Measurements from ENCODE around the gene OGFOD3. TPM values are rescaled to one million over a fixed set of nuclear protein-coding genes. Genes with fewer than 3 reads are reported as not detected.

OGFOD3 gene
- total RNA-seq, 2 experiments from 2014 or later = 12.9 to 13.7 TPM

DNA sequence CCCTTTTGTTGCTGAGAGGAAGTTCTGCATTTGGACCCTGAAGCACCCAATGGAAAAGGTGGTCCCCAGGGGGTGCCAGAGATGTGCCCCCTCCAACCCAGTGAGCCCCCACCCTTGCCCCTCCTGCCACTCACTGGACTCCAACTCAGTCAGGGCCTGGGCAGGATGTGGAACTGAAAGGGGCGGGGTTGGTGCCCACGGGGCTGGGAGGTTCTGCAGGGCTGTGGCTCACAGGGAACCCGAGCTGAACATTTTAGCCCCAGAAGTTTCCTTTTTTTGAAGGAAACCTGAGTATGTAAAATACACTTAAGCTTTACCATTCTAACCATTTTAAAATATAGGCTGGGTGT is 15.8 kb upstream of the OGFOD3 start:
- Mint-ChIP-seq H3K9me3 (no peaks in the 10 kb centered on the region), H3K4me1 (ENCODE audit: low read depth) (peaks cover 19% of the 10 kb centered on the region), H3K27ac (no peak overlapping the region), H3K27me3 (no peaks in the 10 kb centered on the region), H3K4me3 (no peak overlapping the region), H3K36me3 (ENCODE audit: low read depth) (peaks cover 18% of the 10 kb centered on the region)
- ATAC-seq (ENCODE audit: poor library complexity) (peak; percentile 68), DNase-seq (peak in 8 of 14 experiments; percentile 8 to 64 (median 33))
- Histone ChIP-seq H3K4me3 (ENCODE audit: low read length) (no peak overlapping the region), H3K27me3 (ENCODE audit: control insufficient read depth in 1 of 2, insufficient read depth in 2 of 2, low read length in 2 of 2) (no peaks in the 10 kb centered on the region), H3K9me3 (ENCODE audit: control insufficient read depth in 1 of 2, insufficient read depth in 1 of 2, low read length in 2 of 2) (no peaks in the 10 kb centered on the region), H3K4me1 (ENCODE audit: insufficient read depth, low read length) (peaks cover 26% of the 10 kb centered on the region), H3K36me3 (ENCODE audit: insufficient read depth, low read length) (peaks cover 18% of the 10 kb centered on the region), H3K27ac (ENCODE audit: low read depth in 1 of 2, low read length in 2 of 2) (no peak overlapping the region)
- ChIA-PET POLR2A (interaction anchor here (0.8 to 1.6 kb wide), 2 partner anchors 15 kb away, joined by 3 to 4 read pairs; no protein-coding TSS in a partner anchor), CTCF (no interaction called here)
- intact Hi-C loops (cut with DNase I, micrococcal nuclease) = no loop called here
- TF ChIP-seq, protein P1, sequence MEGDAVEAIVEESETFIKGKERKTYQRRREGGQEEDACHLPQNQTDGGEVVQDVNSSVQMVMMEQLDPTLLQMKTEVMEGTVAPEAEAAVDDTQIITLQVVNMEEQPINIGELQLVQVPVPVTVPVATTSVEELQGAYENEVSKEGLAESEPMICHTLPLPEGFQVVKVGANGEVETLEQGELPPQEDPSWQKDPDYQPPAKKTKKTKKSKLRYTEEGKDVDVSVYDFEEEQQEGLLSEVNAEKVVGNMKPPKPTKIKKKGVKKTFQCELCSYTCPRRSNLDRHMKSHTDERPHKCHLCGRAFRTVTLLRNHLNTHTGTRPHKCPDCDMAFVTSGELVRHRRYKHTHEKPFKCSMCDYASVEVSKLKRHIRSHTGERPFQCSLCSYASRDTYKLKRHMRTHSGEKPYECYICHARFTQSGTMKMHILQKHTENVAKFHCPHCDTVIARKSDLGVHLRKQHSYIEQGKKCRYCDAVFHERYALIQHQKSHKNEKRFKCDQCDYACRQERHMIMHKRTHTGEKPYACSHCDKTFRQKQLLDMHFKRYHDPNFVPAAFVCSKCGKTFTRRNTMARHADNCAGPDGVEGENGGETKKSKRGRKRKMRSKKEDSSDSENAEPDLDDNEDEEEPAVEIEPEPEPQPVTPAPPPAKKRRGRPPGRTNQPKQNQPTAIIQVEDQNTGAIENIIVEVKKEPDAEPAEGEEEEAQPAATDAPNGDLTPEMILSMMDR (IDR thresholded peaks at IDR 0.05) = no peak

DNA sequence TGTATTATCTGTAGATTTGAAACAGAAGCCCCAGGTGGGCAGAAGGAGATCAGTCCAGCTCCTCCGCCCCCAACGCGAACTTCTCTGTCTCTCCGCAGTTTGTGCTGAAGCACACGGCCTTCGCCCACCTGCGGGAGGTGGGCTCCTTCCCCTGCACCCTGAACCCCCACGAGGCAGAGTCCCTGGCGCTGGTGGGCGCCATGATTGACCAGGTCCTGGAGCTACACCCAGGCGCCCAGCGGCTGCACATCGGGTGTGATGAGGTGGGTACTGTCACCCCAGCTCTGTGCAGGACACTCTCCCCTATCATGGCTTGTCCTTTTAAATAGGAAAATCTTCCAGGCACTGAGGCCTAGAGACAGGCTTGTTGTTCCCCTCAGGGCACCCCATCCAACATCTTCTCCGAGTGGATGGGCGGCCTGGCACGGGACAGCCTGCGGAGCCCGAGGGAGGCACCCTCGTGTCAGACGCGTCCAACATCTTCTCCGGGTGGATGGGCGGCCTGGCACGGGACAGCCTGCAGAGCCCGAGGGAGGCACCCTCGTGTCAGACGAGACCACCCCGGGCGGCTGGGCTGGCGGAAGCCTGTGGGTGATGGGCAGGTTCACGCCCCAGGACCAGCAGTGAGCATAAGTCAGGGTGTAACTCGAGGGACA is 15.3 kb upstream of the OGFOD3 start:
- H3K4me1 Mint-ChIP-seq (ENCODE audit: low read depth) = peaks cover 20% of the 10 kb centered on the region
- H3K27me3 ChIP-seq (ENCODE audit: control insufficient read depth in 1 of 2, insufficient read depth in 2 of 2, low read length in 2 of 2) = no peaks in the 10 kb centered on the region
- TF ChIP-seq, protein P1 (IDR thresholded peaks at IDR 0.05) = no peak
- peaks cover 18% of the 10 kb centered on the region for H3K36me3 ChIP-seq (ENCODE audit: insufficient read depth, low read length)
- H3K4me1 ChIP-seq (ENCODE audit: insufficient read depth, low read length) = peaks cover 30% of the 10 kb centered on the region
- ChIA-PET POLR2A (interaction anchor here (0.8 to 1.6 kb wide), 2 partner anchors 14 to 16 kb away, joined by 3 to 4 read pairs; no protein-coding TSS in a partner anchor), CTCF (no interaction called here)
- H3K27ac ChIP-seq (ENCODE audit: low read depth in 1 of 2, low read length in 2 of 2) = no peak overlapping the region
- no peaks in the 10 kb centered on the region for H3K9me3 Mint-ChIP-seq
- no peaks in the 10 kb centered on the region for H3K27me3 Mint-ChIP-seq
- DNase-seq (peak in 1 of 14 experiments; percentile 28), ATAC-seq (ENCODE audit: poor library complexity) (no peak)
- H3K36me3 Mint-ChIP-seq (ENCODE audit: low read depth) = peaks cover 18% of the 10 kb centered on the region
- H3K4me3 ChIP-seq (ENCODE audit: low read length) = no peak overlapping the region
- H3K9me3 ChIP-seq (ENCODE audit: control insufficient read depth in 1 of 2, insufficient read depth in 1 of 2, low read length in 2 of 2) = no peaks in the 10 kb centered on the region
- H3K4me3 Mint-ChIP-seq = no peak overlapping the region
- intact Hi-C loops (cut with DNase I, micrococcal nuclease) = no loop called here
- no peak overlapping the region for H3K27ac Mint-ChIP-seq

DNA sequence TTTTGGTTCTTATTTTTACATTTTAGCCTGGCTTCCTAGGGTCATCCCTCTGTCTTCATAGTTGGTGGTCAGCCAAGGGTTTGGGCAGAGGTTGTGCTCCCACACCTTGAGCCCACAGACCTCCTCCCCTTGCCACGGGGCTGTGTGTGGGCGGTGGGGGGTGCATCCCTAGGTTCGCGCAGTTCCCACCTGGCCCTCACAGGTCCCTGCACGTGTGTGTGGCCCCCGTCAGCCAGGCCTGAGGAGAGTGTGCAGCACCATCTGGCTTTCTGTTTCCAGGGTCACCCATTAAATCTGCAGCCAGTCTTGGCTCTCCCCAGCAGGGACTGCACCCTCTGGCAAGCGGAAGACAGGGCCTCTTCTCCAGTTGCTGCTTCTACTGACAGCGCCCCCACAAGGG is 13.6 kb upstream of the OGFOD3 start:
- Mint-ChIP-seq H3K4me1 (ENCODE audit: low read depth) (peaks cover 20% of the 10 kb centered on the region), H3K27ac (no peak overlapping the region), H3K36me3 (ENCODE audit: low read depth) (peaks cover 12% of the 10 kb centered on the region), H3K27me3 (no peaks in the 10 kb centered on the region), H3K4me3 (no peak overlapping the region), H3K9me3 (no peaks in the 10 kb centered on the region)
- DNase-seq (peak in 1 of 14 experiments; percentile 11), ATAC-seq (ENCODE audit: poor library complexity) (no peak)
- H3K4me3 ChIP-seq (ENCODE audit: low read length) = no peak overlapping the region
- H3K9me3 ChIP-seq (ENCODE audit: control insufficient read depth in 1 of 2, insufficient read depth in 1 of 2, low read length in 2 of 2) = no peaks in the 10 kb centered on the region
- intact Hi-C loops (cut with DNase I, micrococcal nuclease) = no loop called here
- peaks cover 14% of the 10 kb centered on the region for H3K36me3 ChIP-seq (ENCODE audit: insufficient read depth, low read length)
- H3K27ac ChIP-seq (ENCODE audit: low read depth in 1 of 2, low read length in 2 of 2) = no peak overlapping the region
- POLR2A ChIA-PET = no interaction called here
- H3K27me3 ChIP-seq (ENCODE audit: control insufficient read depth in 1 of 2, insufficient read depth in 2 of 2, low read length in 2 of 2) = no peaks in the 10 kb centered on the region
- CTCF ChIA-PET = no interaction called here
- TF ChIP-seq, protein P1 (IDR thresholded peaks at IDR 0.05) = no peak
- peaks cover 30% of the 10 kb centered on the region for H3K4me1 ChIP-seq (ENCODE audit: insufficient read depth, low read length)
